SU-DHL-6 (cell line): ENCODE results near the gene MSH6.

Experiments
- EZH2phosphoT487 ChIP-seq: fragments of 200-600 bp; sonication (generic), shearing (Covaris generic); conservative IDR thresholded peaks from 2 replicates; pipeline ENCODE4 v1.6.1; 2018; ENCODE audit warnings: mild to moderate bottlenecking, antibody characterized with exemption, low read length, moderate library complexity, mixed read lengths
- TF ChIP-seq, protein P1 (sequence below): fragments of 200-600 bp; sonication (generic); IDR thresholded peaks from one replicate; pipeline ENCODE4 v1.5.1; 2017; ENCODE audit warnings: antibody characterized with exemption, mild to moderate bottlenecking, low read length, moderate library complexity; ENCODE audit not compliant: insufficient read depth, poor library complexity, severe bottlenecking

DNA sequence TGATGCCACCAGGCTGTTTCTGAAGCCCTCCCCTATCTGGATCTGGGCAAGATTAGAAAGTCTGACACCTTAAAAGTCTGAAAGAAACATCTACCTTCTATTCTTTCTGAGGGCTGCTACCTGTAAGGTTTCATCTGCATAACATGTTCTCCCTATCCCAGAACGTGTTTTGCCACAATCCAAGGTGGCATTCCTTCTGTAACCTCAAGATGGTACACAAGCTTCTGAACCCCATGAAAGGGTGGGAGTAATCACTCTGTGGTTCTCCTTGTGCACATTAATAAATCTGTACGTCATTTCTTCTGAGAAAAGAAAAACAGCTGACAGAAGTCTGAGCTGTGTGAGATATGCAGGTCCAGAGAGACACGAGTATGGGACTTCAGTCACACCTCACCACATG, 41.8 kb upstream of the MSH6 start:
- TF ChIP-seq, protein P1, sequence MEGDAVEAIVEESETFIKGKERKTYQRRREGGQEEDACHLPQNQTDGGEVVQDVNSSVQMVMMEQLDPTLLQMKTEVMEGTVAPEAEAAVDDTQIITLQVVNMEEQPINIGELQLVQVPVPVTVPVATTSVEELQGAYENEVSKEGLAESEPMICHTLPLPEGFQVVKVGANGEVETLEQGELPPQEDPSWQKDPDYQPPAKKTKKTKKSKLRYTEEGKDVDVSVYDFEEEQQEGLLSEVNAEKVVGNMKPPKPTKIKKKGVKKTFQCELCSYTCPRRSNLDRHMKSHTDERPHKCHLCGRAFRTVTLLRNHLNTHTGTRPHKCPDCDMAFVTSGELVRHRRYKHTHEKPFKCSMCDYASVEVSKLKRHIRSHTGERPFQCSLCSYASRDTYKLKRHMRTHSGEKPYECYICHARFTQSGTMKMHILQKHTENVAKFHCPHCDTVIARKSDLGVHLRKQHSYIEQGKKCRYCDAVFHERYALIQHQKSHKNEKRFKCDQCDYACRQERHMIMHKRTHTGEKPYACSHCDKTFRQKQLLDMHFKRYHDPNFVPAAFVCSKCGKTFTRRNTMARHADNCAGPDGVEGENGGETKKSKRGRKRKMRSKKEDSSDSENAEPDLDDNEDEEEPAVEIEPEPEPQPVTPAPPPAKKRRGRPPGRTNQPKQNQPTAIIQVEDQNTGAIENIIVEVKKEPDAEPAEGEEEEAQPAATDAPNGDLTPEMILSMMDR: no peak
- no peak for TF ChIP-seq EZH2phosphoT487
